Measurements from ENCODE around the gene CLEC4G. TPM values are rescaled to one million over a fixed set of nuclear protein-coding genes. Genes with fewer than 3 reads are reported as not detected.

Gene CLEC4G
- total and polyA plus RNA-seq, 2 of the 8 experiments (the other 6 are each of a cell fraction or from before 2014, with no cell fraction given) = 0.35 to 2.9 TPM

DNA sequence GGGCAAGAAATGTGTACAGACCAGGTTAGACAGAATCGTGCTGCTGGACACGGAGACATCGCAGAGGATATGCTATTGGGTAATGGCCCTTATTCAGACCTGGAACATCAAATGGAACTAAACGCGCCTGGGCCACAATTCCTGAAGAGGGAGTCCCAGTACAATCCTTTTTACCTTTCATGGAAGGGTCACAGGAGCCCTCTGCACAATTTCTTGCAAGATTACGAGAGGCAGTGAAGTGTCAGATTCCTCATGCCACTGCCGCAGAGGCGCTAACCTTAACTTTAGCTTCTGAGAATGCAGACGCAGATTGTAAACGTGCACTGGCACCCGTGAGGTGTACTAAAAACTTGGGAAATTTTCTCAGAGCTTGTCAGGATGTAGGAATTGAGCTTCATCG lies 49.2 kb upstream of the CLEC4G start:
- Histone ChIP-seq H2BK12ac (ENCODE audit: low read depth, low read length) (no peak overlapping the region), H4K20me1 (replicated peaks in 1 of 2; ENCODE audit: control insufficient read depth in 1 of 2, insufficient read depth in 2 of 2, low read length in 2 of 2) (no peaks in the 10 kb centered on the region), H3K4me3 (ENCODE audit: extremely low read depth in 1 of 4, insufficient read depth in 2 of 4, low read depth in 3 of 4, low read length in 4 of 4) (no peak overlapping the region), H3K23ac (ENCODE audit: insufficient read length) (no peak overlapping the region), H3K14ac (ENCODE audit: insufficient read length) (no peak overlapping the region), H3K18ac (ENCODE audit: extremely low read depth, low read length) (no peak overlapping the region), H2BK120ac (replicated peaks; ENCODE audit: low read depth, low read length) (no peak overlapping the region), H3K9me3 (ENCODE audit: insufficient read depth in 2 of 2, low read depth in 1 of 2, low read length in 1 of 2) (no peaks in the 10 kb centered on the region; a peak in 1 of 4 replicates), H3K27ac (ENCODE audit: low read depth, low read length) (no peak overlapping the region), H2AFZ (ENCODE audit: low read length) (no peak overlapping the region), H4K8ac (ENCODE audit: extremely low read depth, insufficient read depth, low read length) (no peak overlapping the region), H2AK5ac (ENCODE audit: low read depth, low read length) (no peak overlapping the region), H2BK5ac (ENCODE audit: low read depth, low read length) (no peak overlapping the region), H4K91ac (replicated peaks; ENCODE audit: insufficient read length, low read length) (no peak overlapping the region), H3K79me2 (ENCODE audit: control insufficient read depth in 1 of 2, insufficient read depth in 2 of 2, low read length in 2 of 2) (no peaks in the 10 kb centered on the region), H3K56ac (replicated peaks; ENCODE audit: insufficient read length, low read depth, low read length) (no peak overlapping the region), H3K27me3 (replicated peaks in 1 of 4; ENCODE audit: control insufficient read depth in 3 of 4, extremely low read depth in 1 of 4, insufficient read depth in 3 of 4, low read length in 3 of 4) (no peaks in the 10 kb centered on the region; a peak in 1 of 7 replicates), H3K4ac (replicated peaks; ENCODE audit: insufficient read length, low read depth, low read length) (no peak overlapping the region), H4K5ac (ENCODE audit: insufficient read length, low read depth, low read length) (no peak overlapping the region), H3K23me2 (ENCODE audit: low read depth, low read length) (peaks cover 1% of the 10 kb centered on the region; the same call in 1 of the 2 replicates), H3K4me2 (ENCODE audit: insufficient read depth in 1 of 2, low read depth in 2 of 2, low read length in 2 of 2) (no peak overlapping the region), H3K4me1 (replicated peaks in 1 of 4; ENCODE audit: control insufficient read depth in 3 of 4, insufficient read depth in 4 of 4, low read length in 3 of 4) (peaks cover 0 to 2% (median 1%) of the 10 kb centered on the region in 4 experiments; a peak in 1 of 7 replicates), H3K79me1 (ENCODE audit: low read depth, low read length) (no peaks in the 10 kb centered on the region), H2BK15ac (ENCODE audit: low read length) (no peak overlapping the region), H3K36me3 (ENCODE audit: control insufficient read depth in 2 of 4, insufficient read depth in 4 of 4, low read length in 3 of 4) (no peaks in the 10 kb centered on the region), H2BK20ac (ENCODE audit: low read length) (no peak overlapping the region), H3K9ac (replicated peaks in 1 of 4; ENCODE audit: extremely low read depth in 1 of 4, low read depth in 3 of 4, low read length in 3 of 4) (no peak overlapping the region)
- ChIA-PET POLR2A (ENCODE audit: partially characterized antibody) (interaction anchor here (1.1 kb wide), 1 partner anchor 13 kb away, joined by 3 read pairs; no protein-coding TSS in a partner anchor), CTCF (ENCODE audit: partially characterized antibody) (interaction anchor here (0.5 to 4.0 kb wide), 9 partner anchors 10 to 213 kb away, joined by 3 to 12 read pairs (median 4); partner anchors contain the start of genes RETN and TRAPPC5)
- 84% methylated on average over 12 of the region's 12 CpGs; no CpG with 5 or more reads in 1 of the 2 experiments for WGBS, 2 experiments (ENCODE audit: extremely low coverage in 1 of 2, insufficient coverage in 1 of 2, insufficient read length in 1 of 2, insufficient replicate concordance in 2 of 2, low coverage in 1 of 2, low lambda C conversion rate in 2 of 2, missing lambda C conversion rate in 1 of 2)
- DNase-seq (ENCODE audit: low read depth in 1 of 2, low spot score in 2 of 2) = no peak
- TF ChIP-seq MAFK (IDR thresholded peaks at IDR 0.05; ENCODE audit: low read depth, low read length) = no peak
- no peak for TF ChIP-seq NANOG (IDR thresholded peaks at IDR 0.05; ENCODE audit: insufficient read depth, low read depth, low read length, poor library complexity, severe bottlenecking)
- TF ChIP-seq EGR1 (IDR thresholded peaks at IDR 0.05; ENCODE audit: borderline replicate concordance, low read depth, low read length) = no peak
- TF ChIP-seq RAD21 (IDR thresholded peaks at IDR 0.05 in 1 of 2, conservative IDR thresholded peaks at IDR 0.05 in 1 of 2; ENCODE audit: low read depth in 2 of 2, low read length in 2 of 2) = peak; percentile 18 to 39; a peak in 3 of 4 replicates
- TF ChIP-seq TAF1 (IDR thresholded peaks at IDR 0.05; ENCODE audit: low read depth, low read length) = no peak
- FAIRE-seq = no peak

All from H1 (cell line).